HG03520 (cell line): ENCODE data around the gene TCERG1L.
"Not testable (repeated sequence)": the region's sequence is repeated elsewhere in the genome, so short reads cannot be mapped to it uniquely, and the experiment has no call there.

ENCODE experiments used
- ATAC-seq: cut with Tn5 transposase; IDR thresholded peaks from one replicate; pipeline ENCODE4 v1.9.1; 2021; ENCODE audit warnings: mild to moderate bottlenecking, moderate library complexity; ENCODE audit not compliant: unreplicated experiment

TCERG1L gene

GRCh38 chr10:131091682-131092081 is 219.8 kb downstream of the TCERG1L start:
- no peak for ATAC-seq

- no peak for ATAC-seq
Measured at GRCh38 chr10:131090761-131091661, 220.5 kb downstream of the TCERG1L start.

- ATAC-seq: no peak
Measured at GRCh38 chr10:131089861-131090260, 221.7 kb downstream of the TCERG1L start.

GRCh38 chr10:131089150-131089549 is 222.4 kb downstream of the TCERG1L start:
- ATAC-seq: no peak

- ATAC-seq: no peak
Measured at GRCh38 chr10:131088619-131089018, 222.9 kb downstream of the TCERG1L start.

GRCh38 chr10:131087464-131088215 is 223.9 kb downstream of the TCERG1L start:
- ATAC-seq: no peak

- ATAC-seq: no peak
Measured at GRCh38 chr10:131086511-131086910, 225.0 kb downstream of the TCERG1L start.

- ATAC-seq: no peak
Measured at GRCh38 chr10:131086094-131086493, 225.4 kb downstream of the TCERG1L start.

- no peak for ATAC-seq
Measured at GRCh38 chr10:131085091-131085860, 226.2 kb downstream of the TCERG1L start.

- ATAC-seq: no peak
Measured at GRCh38 chr10:131084791-131085090, 226.8 kb downstream of the TCERG1L start.

- no peak for ATAC-seq
Measured at GRCh38 chr10:131083915-131084790, 227.4 kb downstream of the TCERG1L start.

- ATAC-seq: no peak
Measured at GRCh38 chr10:131082991-131083481, 228.5 kb downstream of the TCERG1L start.

- no peak for ATAC-seq
Measured at GRCh38 chr10:131082201-131082850, 229.2 kb downstream of the TCERG1L start.

GRCh38 chr10:131081786-131082185 is 229.7 kb downstream of the TCERG1L start:
- ATAC-seq: no peak

- ATAC-seq: no peak
Measured at GRCh38 chr10:131081376-131081775, 230.1 kb downstream of the TCERG1L start.

- no peak for ATAC-seq
Measured at GRCh38 chr10:131080571-131080970, 230.9 kb downstream of the TCERG1L start.

- ATAC-seq: no peak
Measured at GRCh38 chr10:131079314-131079713, 232.2 kb downstream of the TCERG1L start.

GRCh38 chr10:131078882-131079280 is 232.6 kb downstream of the TCERG1L start:
- not testable (repeated sequence) for ATAC-seq

- ATAC-seq: no peak
Measured at GRCh38 chr10:131078131-131078881, 233.2 kb downstream of the TCERG1L start.
